Glomerular endothelial cell (primary cell): Measurements from ENCODE around the gene TMPRSS11A. TPM values are rescaled to one million over a fixed set of nuclear protein-coding genes. Genes with fewer than 3 reads are reported as not detected.

Experiments
- DNase-seq: peaks from one replicate; pipeline ENCODE4 v3.0.0-alpha.2; 2011; ENCODE audit warnings: low read depth, low spot score; ENCODE audit errors: extremely low read depth
- total RNA-seq: library from RNA; depleted of rRNA; stranded (reverse); fragments of >200 nt; gene quantifications from 2 replicates; pipeline ENCODE4 v1.2.3, GENCODE V29; 2015

TMPRSS11A gene
- total RNA-seq, 1 donor from 2014 or later = not detected

DNA sequence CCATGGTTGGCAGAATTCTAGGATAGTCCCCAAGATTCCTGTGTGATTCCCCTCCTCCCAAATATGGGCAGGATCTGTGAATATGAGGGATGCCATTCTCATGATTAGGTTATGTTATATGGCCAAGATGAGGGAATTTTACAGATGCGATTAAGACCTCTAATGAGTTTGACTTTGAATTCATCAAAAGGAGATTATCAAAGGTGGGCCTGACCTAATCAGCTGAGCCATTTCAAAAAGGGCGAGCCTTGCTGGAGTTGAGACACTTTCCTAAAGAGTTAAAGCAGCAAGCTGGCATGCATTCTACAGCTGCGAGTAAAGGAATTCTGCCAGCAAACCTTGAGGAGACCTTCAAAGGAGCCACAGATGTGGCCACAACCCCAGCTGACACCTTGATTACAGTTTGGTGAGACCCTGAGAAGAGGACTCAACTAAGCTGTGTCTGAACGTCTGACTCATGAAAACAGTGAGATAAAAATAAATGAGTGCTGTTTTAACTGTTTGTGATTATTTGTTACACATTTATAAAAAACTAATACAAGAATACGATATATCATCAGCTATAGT lies 47.8 kb downstream of the TMPRSS11A start:
- no peak for DNase-seq

DNA sequence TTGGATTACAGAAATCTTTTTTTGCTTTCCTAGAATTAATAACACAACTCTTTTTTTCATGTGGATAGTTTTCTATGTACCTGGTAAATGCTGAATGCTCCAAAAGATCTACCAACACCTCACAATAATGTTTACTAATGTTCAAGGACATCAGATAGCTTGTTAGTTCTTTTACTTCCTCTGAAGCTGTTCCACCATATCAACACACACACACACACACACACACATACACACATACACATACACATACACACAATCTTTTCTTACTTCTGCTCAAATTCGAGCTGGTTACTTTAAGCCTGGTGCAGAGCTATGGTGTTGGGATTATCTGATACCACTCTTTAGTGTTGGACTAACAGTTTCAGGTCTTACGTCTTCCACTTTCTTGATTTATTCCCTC lies 51.2 kb downstream of the TMPRSS11A start:
- no peak for DNase-seq

GRCh38 chr4:67911638-67912037 lies 51.7 kb downstream of the TMPRSS11A start:
- DNase-seq = no peak

DNA sequence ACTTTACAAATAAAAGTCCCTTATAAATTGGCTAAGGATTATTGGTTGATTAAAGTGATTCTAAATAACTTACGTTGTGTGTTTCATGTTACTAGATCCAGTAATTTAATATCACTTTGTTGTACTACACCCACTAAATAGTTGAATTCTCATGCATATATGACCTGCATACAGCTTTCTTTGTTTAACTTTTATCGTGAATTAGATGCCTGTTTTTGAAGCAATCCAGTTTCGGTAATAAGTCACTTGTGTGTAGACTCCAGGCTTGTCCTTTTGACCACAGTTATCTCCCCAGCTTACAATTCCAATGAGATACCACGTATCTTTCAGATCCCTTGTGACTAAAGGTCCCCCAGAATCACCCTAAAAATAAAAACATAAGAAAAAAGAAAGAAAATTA lies 52.2 kb downstream of the TMPRSS11A start:
- no peak for DNase-seq

- no peak for DNase-seq
Measured at GRCh38 chr4:67910585-67910905, 52.7 kb downstream of the TMPRSS11A start.

- no peak for DNase-seq
Measured at GRCh38 chr4:67909905-67910584, 53.2 kb downstream of the TMPRSS11A start.

DNA sequence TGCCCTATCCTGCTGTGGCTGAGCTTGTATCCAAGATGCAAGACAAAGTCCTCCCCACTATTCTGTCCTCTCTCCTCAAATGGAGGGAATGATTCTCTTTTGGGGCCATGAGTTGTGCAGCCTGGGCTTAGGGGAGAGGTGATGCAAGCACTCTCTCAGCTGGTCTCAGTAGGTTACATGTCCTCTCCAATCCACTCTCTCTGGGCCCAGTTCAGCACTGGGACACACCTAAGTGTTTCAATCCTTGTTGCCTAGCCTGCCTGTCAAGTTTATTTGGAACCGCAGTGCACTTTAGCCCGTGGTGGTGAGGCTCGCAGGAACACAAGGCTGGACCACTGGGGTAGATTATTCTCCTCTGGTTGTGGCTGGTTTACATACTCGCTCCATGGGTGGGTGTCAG lies 55.6 kb downstream of the TMPRSS11A start:
- no peak for DNase-seq

- no peak for DNase-seq
Measured at GRCh38 chr4:67899096-67899495, 64.2 kb downstream of the TMPRSS11A start.

DNA sequence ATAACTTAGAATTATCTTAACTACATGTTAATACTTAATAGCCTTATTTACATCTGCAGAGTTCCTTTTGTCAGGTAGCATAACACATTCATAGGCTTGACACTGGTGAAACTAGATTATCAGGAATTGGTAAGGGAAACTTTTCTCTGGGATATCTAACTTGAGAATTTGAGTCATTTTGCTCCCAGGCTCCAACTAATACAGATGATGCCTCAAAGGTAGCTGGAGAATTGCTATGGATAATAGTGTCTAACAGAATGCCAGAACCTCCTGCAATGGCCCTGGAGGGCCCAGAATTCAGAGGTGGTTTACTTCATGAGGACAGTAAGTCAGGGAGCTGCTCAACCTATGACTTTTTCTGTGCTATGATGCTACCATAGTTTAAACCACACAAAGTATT lies 65.6 kb downstream of the TMPRSS11A start:
- DNase-seq = no peak

- DNase-seq = no peak
Measured at GRCh38 chr4:67896421-67897065, 66.8 kb downstream of the TMPRSS11A start.

DNA sequence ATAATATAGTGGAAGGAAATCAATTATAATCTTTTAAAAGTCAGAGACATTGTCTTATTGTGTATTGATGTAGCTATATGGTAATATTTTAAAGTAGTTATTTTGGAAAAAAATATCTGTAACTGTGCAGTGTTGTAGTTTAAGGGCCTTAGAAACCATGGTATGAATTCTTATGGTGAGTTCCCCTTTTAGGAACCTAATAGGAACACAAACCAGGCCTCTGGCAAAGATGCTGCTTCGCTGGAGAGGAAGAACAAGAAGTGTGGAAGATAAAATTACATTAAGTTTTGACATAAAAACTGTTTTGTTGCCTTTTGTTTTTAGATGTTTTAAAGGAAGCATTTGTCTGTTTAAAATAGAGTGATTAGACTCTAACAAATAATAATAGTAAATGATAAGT lies 68.6 kb downstream of the TMPRSS11A start:
- no peak for DNase-seq

GRCh38 chr4:67892905-67893304 lies 70.4 kb downstream of the TMPRSS11A start:
- DNase-seq = no peak

GRCh38 chr4:67892253-67892652 lies 71.0 kb downstream of the TMPRSS11A start:
- DNase-seq = no peak

DNA sequence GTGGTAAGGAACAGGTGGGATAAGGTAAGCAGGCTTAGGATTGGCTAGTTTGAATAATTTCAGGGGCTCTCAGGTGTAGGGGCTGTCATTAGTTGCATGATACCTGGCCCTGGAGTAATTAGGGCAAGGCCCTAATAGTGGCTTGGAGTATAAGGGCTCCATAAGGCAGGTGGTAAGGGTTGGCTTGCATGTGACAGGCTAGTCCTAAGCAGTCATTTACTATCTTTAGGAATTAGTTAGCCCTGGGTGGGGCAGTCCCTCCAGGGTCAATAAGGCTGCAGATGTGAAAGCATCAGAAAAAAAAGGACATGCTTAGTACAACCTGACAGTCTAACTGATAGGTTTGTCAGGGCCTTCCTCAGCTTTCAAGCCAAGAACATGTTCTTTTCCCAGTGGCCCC lies 71.6 kb downstream of the TMPRSS11A start:
- no peak for DNase-seq

GRCh38 chr4:67886281-67886680 lies 77.0 kb downstream of the TMPRSS11A start:
- DNase-seq = peak; percentile 42

- peak; percentile 64 for DNase-seq
Measured at GRCh38 chr4:67885762-67886161, 77.5 kb downstream of the TMPRSS11A start.

DNA sequence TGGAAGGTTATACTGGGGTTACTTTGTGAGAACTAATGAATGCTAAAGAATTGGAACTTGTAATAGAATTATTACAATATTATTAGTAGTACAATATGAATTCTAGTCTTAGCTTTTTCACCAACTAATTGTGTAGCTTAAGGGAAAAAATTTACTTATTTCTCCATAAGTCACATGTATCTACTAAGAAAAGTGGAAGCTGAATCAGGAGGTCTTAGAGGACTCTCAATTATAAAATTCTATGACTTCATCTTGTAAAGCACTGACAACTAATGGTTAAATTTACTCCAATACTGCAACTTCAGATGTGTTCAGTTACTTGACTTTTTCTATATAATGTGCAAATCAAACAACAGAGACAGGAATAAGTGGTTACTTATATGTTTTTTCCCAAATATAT lies 78.6 kb downstream of the TMPRSS11A start:
- no peak for DNase-seq

DNA sequence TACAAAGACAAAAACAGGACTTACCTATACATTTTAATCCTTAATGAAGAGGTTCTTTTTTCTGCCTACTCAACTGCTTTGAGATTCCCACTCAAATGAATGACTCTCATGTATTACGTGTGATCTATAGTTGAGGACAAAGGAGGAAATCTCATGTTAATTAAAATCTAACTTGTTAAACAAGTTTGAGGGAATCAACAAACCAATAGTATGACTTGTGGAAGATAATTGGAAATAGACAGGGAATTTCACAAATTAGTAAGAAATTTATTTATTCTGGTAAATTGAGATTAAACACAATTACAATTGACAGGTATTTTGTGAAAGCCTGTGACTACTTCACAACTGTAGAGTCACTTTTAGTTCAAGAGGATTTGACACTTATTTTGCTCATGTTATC lies 79.4 kb downstream of the TMPRSS11A start, which contains the start of gene TMPRSS11D:
Gene TMPRSS11D, minus strand, starts transcription at position 101 of the 400 bp plus-strand sequence. Its CDS starts 69 bp downstream, at position 32.
- no peak for DNase-seq

GRCh38 chr4:67883458-67883857 lies 79.8 kb downstream of the TMPRSS11A start:
- DNase-seq = no peak

- DNase-seq = no peak
Measured at GRCh38 chr4:67880866-67881610, 82.3 kb downstream of the TMPRSS11A start.

GRCh38 chr4:67879486-67879885 lies 83.8 kb downstream of the TMPRSS11A start:
- no peak for DNase-seq

DNA sequence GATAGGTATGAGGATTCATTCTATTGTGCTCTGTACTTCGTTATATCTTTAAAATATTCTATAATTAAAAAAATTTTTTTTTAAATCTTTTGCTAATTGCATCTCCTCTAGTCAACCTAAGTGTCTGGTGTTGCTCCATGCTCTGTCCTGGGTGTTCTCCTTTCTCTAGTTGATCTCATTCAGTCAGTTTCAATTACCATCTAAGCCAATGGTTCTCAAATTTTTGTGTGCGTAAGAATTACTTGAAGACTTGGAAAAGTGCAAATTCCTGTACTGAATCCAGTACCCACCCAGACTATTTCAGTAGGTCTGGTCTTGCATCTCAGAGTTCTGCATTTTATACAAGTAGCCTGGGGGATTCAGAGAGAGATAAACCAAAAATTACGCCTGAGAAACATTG lies 86.2 kb downstream of the TMPRSS11A start:
- DNase-seq = no peak
